Epithelial cell of proximal tubule (primary cell): ENCODE measurements around the gene ZNF600. TPM values are rescaled to one million over a fixed set of nuclear protein-coding genes. Genes with fewer than 3 reads are reported as not detected.
"Not testable (repeated sequence)": the region's sequence is repeated elsewhere in the genome, so short reads cannot be mapped to it uniquely, and the experiment has no call there.

ENCODE experiments used
- DNase-seq: peaks from one replicate; pipeline ENCODE4 v3.0.0-alpha.2; 2011; ENCODE audit warnings: low read depth
- H3K4me3 ChIP-seq: 2 replicates; pipeline ENCODE4 v1.5.1; 2011; ENCODE audit warnings: low read depth, mild to moderate bottlenecking, low read length
- CTCF ChIP-seq: conservative IDR thresholded peaks from 2 replicates; pipeline ENCODE4 v1.5.1; 2012; ENCODE audit warnings: low read depth, mild to moderate bottlenecking, low read length
- total RNA-seq: library from RNA; depleted of rRNA; stranded (reverse); fragments of >200 nt; gene quantifications from 2 replicates; pipeline ENCODE4 v1.2.3, GENCODE V29; 2015

ZNF600 gene
- total RNA-seq, 1 donor from 2014 or later: 5.2 TPM

GRCh38 chr19:52734331-52734892, 52.2 kb downstream of the ZNF600 start:
- peak overlapping the region; percentile 99 for H3K4me3 ChIP-seq
- no peak for DNase-seq
- TF ChIP-seq CTCF: no peak

GRCh38 chr19:52726051-52726450, 60.5 kb downstream of the ZNF600 start:
- not testable (repeated sequence) for DNase-seq, H3K4me3 ChIP-seq

- H3K4me3 ChIP-seq: no peak overlapping the region
- DNase-seq: no peak
- no peak for TF ChIP-seq CTCF
These were observed 61.0 kb downstream of the ZNF600 start for GRCh38 chr19:52725528-52725961.

GRCh38 chr19:52724701-52725514, 61.7 kb downstream of the ZNF600 start:
- no peak for TF ChIP-seq CTCF
- DNase-seq: no peak
- no peak overlapping the region for H3K4me3 ChIP-seq

- not testable (repeated sequence) for DNase-seq, H3K4me3 ChIP-seq
These were observed 62.5 kb downstream of the ZNF600 start for GRCh38 chr19:52723907-52724598.

- DNase-seq: no peak
- H3K4me3 ChIP-seq: no peak overlapping the region
- no peak for TF ChIP-seq CTCF
These were observed 64.3 kb downstream of the ZNF600 start for GRCh38 chr19:52722062-52723003.

- DNase-seq, H3K4me3 ChIP-seq: not testable (repeated sequence)
These were observed 66.0 kb downstream of the ZNF600 start for GRCh38 chr19:52720541-52720940.

GRCh38 chr19:52716522-52716921, 70.1 kb downstream of the ZNF600 start:
- H3K4me3 ChIP-seq: no peak overlapping the region
- no peak for TF ChIP-seq CTCF
- no peak for DNase-seq

- not testable (repeated sequence) for DNase-seq, H3K4me3 ChIP-seq
These were observed 70.7 kb downstream of the ZNF600 start for GRCh38 chr19:52715902-52716301.

- not testable (repeated sequence) for H3K4me3 ChIP-seq, DNase-seq
These were observed 71.3 kb downstream of the ZNF600 start for GRCh38 chr19:52715330-52715729.
